Neural crest cell (in vitro differentiated cells): ENCODE data around the gene LRGUK. TPM values are rescaled to one million over a fixed set of nuclear protein-coding genes. Genes with fewer than 3 reads are reported as not detected.
A peak's percentile ranks its signal among the peaks of the same experiment; 100 is the strongest.
"Not testable (repeated sequence)": the region's sequence is repeated elsewhere in the genome, so short reads cannot be mapped to it uniquely, and the experiment has no call there.

Source experiments
- DNase-seq: peaks from one replicate; pipeline ENCODE4 v3.0.0; 2021; ENCODE audit warnings: low read depth, mixed read lengths, low spot score
- H3K27ac Mint-ChIP-seq: one replicate; pipeline ENCODE4 v1.8.0; 2021; ENCODE audit warnings: mild to moderate bottlenecking, mixed read lengths; ENCODE audit not compliant: unreplicated experiment
- H3K27me3 Mint-ChIP-seq: 2 replicates; pipeline ENCODE4 v1.8.0; 2021; ENCODE audit warnings: low read depth, mild to moderate bottlenecking, mixed read lengths
- H3K36me3 Mint-ChIP-seq: 2 replicates; pipeline ENCODE4 v1.8.0; 2021; ENCODE audit warnings: low read depth, mild to moderate bottlenecking, mixed read lengths
- H3K4me1 Mint-ChIP-seq: 2 replicates; pipeline ENCODE4 v1.8.0; 2021; ENCODE audit warnings: mixed read lengths
- H3K4me3 Mint-ChIP-seq: one replicate; pipeline ENCODE4 v1.8.0; 2021; ENCODE audit warnings: mild to moderate bottlenecking, mixed read lengths
- H3K9me3 Mint-ChIP-seq: 2 replicates; pipeline ENCODE4 v1.8.0; 2021; ENCODE audit warnings: mixed read lengths
- CTCF ChIP-seq: fragments of 200-600 bp; sonication (generic); conservative IDR thresholded peaks from 2 replicates; pipeline ENCODE4 v1.5.0; 2021; ENCODE audit warnings: antibody characterized with exemption, mild to moderate bottlenecking
- total RNA-seq: library from RNA; stranded (reverse); gene quantifications from 2 replicates; pipeline ENCODE4 v1.2.1, GENCODE V29; 2021

The LRGUK gene
- total RNA-seq, 1 donor from 2014 or later: 1.0 TPM

- Mint-ChIP-seq H3K27ac (no peak overlapping the region), H3K9me3 (no peaks in the 10 kb centered on the region), H3K4me3 (no peak overlapping the region), H3K4me1 (no peaks in the 10 kb centered on the region), H3K36me3 (peaks cover 19% of the 10 kb centered on the region), H3K27me3 (no peaks in the 10 kb centered on the region)
- no peak for DNase-seq
- no peak for TF ChIP-seq CTCF
These were observed 163.1 kb downstream of the LRGUK start for GRCh38 chr7:134290286-134290685.

DNA sequence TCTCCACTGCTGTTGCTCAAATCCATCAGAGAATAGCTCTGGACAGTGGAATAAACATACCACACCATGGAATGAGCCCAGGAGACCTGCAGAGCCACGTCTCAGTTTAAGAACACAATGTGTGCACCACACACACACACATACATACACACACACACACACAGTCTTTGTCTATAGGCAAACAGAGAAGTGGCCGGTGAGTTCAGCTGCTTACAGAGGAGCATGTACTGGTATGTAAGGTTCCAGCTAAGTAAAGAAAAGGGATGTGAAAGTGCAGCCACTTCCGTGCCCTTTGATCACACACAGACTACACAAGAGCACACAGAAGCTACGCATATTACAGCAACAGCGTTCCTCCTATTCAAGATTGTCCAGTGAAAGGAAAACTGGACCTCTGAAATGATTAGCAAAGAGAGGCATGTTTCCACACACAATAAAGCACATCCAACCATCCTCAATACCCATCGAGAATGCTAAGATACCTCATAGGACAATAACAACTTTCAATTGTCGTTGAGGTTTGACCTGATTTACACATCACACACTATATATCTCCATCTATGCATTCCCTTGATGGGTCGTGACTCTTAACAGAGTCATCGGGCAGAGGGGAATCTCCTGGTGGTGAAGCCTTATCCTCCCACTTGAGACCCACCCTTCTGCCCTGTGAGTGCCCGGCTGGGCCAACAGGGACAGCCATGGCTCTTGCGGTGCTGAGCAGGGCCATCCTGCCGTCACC, 166.0 kb downstream of the LRGUK start:
- no peak for TF ChIP-seq CTCF
- peaks cover 3% of the 10 kb centered on the region for H3K9me3 Mint-ChIP-seq
- no peak for DNase-seq
- H3K27ac Mint-ChIP-seq: peak overlapping the region; percentile 81
- H3K27me3 Mint-ChIP-seq: no peaks in the 10 kb centered on the region
- H3K4me1 Mint-ChIP-seq: no peaks in the 10 kb centered on the region
- no peak overlapping the region for H3K4me3 Mint-ChIP-seq
- peaks cover 30% of the 10 kb centered on the region for H3K36me3 Mint-ChIP-seq

DNA sequence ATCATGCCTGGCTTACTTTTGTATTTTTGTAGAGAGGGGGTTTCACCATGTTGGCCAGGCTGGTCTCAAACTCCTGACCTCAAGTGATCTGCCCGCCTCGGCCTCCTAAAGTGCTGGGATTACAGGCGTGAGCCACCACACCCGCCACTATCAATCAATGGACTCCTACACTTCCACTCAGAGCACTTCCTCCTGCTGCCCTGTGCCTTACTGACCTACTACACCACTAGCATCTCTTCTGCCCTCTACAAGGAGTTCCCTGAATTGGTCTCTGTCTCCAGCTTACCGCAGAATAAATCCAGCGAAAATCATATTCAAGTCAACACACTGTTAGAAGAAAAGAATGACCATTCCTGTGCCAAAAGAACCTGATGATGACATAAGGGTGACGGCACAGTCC, 168.8 kb downstream of the LRGUK start:
- not testable (repeated sequence) for H3K9me3 Mint-ChIP-seq, DNase-seq, H3K27me3 Mint-ChIP-seq, H3K4me1 Mint-ChIP-seq, H3K4me3 Mint-ChIP-seq, H3K27ac Mint-ChIP-seq
- peaks cover 35% of the 10 kb centered on the region for H3K36me3 Mint-ChIP-seq

GRCh38 chr7:134297489-134297888, 170.3 kb downstream of the LRGUK start:
- Mint-ChIP-seq H3K36me3 (peaks cover 38% of the 10 kb centered on the region), H3K9me3 (peaks cover 3% of the 10 kb centered on the region), H3K4me3 (no peak overlapping the region), H3K27ac (no peak overlapping the region), H3K27me3 (no peaks in the 10 kb centered on the region), H3K4me1 (no peaks in the 10 kb centered on the region)
- no peak for DNase-seq
- TF ChIP-seq CTCF: no peak

DNA sequence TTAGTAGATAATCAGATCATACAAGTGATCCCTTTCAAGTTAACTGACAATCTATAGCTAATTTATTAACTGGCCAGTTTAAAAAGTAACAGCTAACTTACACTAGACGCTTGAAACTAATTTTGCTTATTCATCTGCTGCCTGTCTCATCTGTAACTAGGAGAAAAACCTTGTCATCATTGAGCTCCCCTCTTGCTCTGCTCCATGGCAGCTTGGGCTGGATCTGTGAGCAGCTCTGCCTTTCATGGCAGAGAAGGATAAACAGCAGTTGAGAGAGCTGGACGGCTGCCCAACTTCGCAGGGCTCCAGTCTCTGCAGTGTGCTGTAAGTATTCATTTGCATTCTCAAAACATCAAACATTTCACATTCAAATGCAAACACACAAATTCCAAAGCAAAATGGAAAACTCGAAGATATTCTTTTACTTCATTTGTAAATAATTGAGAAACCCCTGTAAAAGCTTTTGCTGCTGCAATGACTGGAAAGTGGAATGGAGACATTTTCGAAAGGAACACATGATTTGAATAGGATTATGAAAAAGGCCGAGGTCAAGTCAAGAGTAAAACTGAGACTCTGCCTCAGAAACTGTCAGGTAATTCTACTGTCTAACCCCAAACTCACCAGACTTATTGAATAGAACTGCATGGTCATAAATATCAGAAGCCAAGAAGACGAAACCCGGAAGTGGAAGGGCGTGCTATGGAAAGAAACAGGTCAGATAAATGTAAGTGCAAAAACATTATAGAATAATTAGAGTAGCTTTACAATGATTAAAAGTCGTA, 172.0 kb downstream of the LRGUK start:
- no peak for TF ChIP-seq CTCF
- no peak for DNase-seq
- peaks cover 34% of the 10 kb centered on the region for H3K36me3 Mint-ChIP-seq
- no peak overlapping the region for H3K4me3 Mint-ChIP-seq
- H3K9me3 Mint-ChIP-seq: peaks cover 3% of the 10 kb centered on the region
- H3K4me1 Mint-ChIP-seq: no peaks in the 10 kb centered on the region
- no peaks in the 10 kb centered on the region for H3K27me3 Mint-ChIP-seq
- no peak overlapping the region for H3K27ac Mint-ChIP-seq

GRCh38 chr7:134300988-134301387, 173.8 kb downstream of the LRGUK start:
- no peak overlapping the region for H3K4me3 Mint-ChIP-seq
- no peaks in the 10 kb centered on the region for H3K4me1 Mint-ChIP-seq
- no peak for TF ChIP-seq CTCF
- peaks cover 3% of the 10 kb centered on the region for H3K9me3 Mint-ChIP-seq
- H3K27me3 Mint-ChIP-seq: no peaks in the 10 kb centered on the region
- no peak for DNase-seq
- peaks cover 26% of the 10 kb centered on the region for H3K36me3 Mint-ChIP-seq
- no peak overlapping the region for H3K27ac Mint-ChIP-seq
